ENCODE measurements around the gene PPP6R3. TPM values are rescaled to one million over a fixed set of nuclear protein-coding genes. Genes with fewer than 3 reads are reported as not detected.

The PPP6R3 gene
- total RNA-seq, 2 donors from 2014 or later, result 118 to 146 TPM

- intact Hi-C loops (cut with DNase I), result no loop called here
- H3K27ac ChIP-seq, result peak overlapping the region; percentile 98 to 99
- no peak for DNase-seq (ENCODE audit: low spot score)
Measured at GRCh38 chr11:68461575-68461917, 994 bp downstream of the PPP6R3 start.

GRCh38 chr11:68463714-68464113, 3.2 kb downstream of the PPP6R3 start:
- Histone ChIP-seq H3K27me3 (replicated peaks; ENCODE audit: insufficient read depth) (no peaks in the 10 kb centered on the region), H3K27ac (no peak overlapping the region), H3K36me3 (no peaks in the 10 kb centered on the region), H3K4me3 (no peak overlapping the region), H3K9me3 (no peaks in the 10 kb centered on the region), H3K4me1 (replicated peaks) (peaks cover 6% of the 10 kb centered on the region)
- no peak for DNase-seq (ENCODE audit: low spot score)
- WGBS, result 82% methylated on average over 1 of the region's 1 CpG
- no peak for TF ChIP-seq POLR2AphosphoS5 (IDR thresholded peaks at IDR 0.05)
- TF ChIP-seq POLR2A (IDR thresholded peaks at IDR 0.05), result no peak
- TF ChIP-seq, protein P1, sequence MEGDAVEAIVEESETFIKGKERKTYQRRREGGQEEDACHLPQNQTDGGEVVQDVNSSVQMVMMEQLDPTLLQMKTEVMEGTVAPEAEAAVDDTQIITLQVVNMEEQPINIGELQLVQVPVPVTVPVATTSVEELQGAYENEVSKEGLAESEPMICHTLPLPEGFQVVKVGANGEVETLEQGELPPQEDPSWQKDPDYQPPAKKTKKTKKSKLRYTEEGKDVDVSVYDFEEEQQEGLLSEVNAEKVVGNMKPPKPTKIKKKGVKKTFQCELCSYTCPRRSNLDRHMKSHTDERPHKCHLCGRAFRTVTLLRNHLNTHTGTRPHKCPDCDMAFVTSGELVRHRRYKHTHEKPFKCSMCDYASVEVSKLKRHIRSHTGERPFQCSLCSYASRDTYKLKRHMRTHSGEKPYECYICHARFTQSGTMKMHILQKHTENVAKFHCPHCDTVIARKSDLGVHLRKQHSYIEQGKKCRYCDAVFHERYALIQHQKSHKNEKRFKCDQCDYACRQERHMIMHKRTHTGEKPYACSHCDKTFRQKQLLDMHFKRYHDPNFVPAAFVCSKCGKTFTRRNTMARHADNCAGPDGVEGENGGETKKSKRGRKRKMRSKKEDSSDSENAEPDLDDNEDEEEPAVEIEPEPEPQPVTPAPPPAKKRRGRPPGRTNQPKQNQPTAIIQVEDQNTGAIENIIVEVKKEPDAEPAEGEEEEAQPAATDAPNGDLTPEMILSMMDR (IDR thresholded peaks at IDR 0.05), result no peak
- intact Hi-C loops (cut with DNase I), result no loop called here

More at GRCh38 chr11:68461575-68461917, 994 bp downstream of the PPP6R3 start:
- no peak for TF ChIP-seq POLR2AphosphoS5 (IDR thresholded peaks at IDR 0.05)
- TF ChIP-seq POLR2A (IDR thresholded peaks at IDR 0.05), result no peak
- Histone ChIP-seq H3K36me3 (no peaks in the 10 kb centered on the region), H3K4me1 (replicated peaks) (no peaks in the 10 kb centered on the region), H3K9me3 (no peaks in the 10 kb centered on the region), H3K27me3 (replicated peaks; ENCODE audit: insufficient read depth) (no peaks in the 10 kb centered on the region), H3K4me3 (peak overlapping the region; percentile 96 to 97)
- under 1% methylated on average over 12 of the region's 12 CpGs for WGBS

GRCh38 chr11:68467201-68467834, 6.8 kb downstream of the PPP6R3 start:
- H3K27me3 ChIP-seq (replicated peaks; ENCODE audit: insufficient read depth), result no peaks in the 10 kb centered on the region
- H3K36me3 ChIP-seq, result no peaks in the 10 kb centered on the region
- no peak for TF ChIP-seq POLR2AphosphoS5 (IDR thresholded peaks at IDR 0.05)
- TF ChIP-seq POLR2A (IDR thresholded peaks at IDR 0.05), result no peak
- WGBS, result 78% methylated on average over 8 of the region's 8 CpGs
- no peak overlapping the region for H3K27ac ChIP-seq
- no peak overlapping the region for H3K4me3 ChIP-seq
- DNase-seq (ENCODE audit: low spot score), result no peak
- H3K4me1 ChIP-seq (replicated peaks), result peaks cover 20% of the 10 kb centered on the region
- intact Hi-C loops (cut with DNase I), result no loop called here
- H3K9me3 ChIP-seq, result no peaks in the 10 kb centered on the region

- H3K27ac ChIP-seq, result no peak overlapping the region
- WGBS, result 43% methylated on average over 3 of the region's 3 CpGs
- H3K36me3 ChIP-seq, result no peaks in the 10 kb centered on the region
- peaks cover 20% of the 10 kb centered on the region for H3K4me1 ChIP-seq (replicated peaks)
- DNase-seq (ENCODE audit: low spot score), result no peak
- H3K27me3 ChIP-seq (replicated peaks; ENCODE audit: insufficient read depth), result no peaks in the 10 kb centered on the region
- no peak for TF ChIP-seq POLR2A (IDR thresholded peaks at IDR 0.05)
- peak; percentile 33 for TF ChIP-seq POLR2AphosphoS5 (IDR thresholded peaks at IDR 0.05)
- H3K4me3 ChIP-seq, result no peak overlapping the region
- H3K9me3 ChIP-seq, result no peaks in the 10 kb centered on the region
- intact Hi-C loops (cut with DNase I), result no loop called here
Measured at GRCh38 chr11:68468217-68468828, 7.8 kb downstream of the PPP6R3 start.

DNA sequence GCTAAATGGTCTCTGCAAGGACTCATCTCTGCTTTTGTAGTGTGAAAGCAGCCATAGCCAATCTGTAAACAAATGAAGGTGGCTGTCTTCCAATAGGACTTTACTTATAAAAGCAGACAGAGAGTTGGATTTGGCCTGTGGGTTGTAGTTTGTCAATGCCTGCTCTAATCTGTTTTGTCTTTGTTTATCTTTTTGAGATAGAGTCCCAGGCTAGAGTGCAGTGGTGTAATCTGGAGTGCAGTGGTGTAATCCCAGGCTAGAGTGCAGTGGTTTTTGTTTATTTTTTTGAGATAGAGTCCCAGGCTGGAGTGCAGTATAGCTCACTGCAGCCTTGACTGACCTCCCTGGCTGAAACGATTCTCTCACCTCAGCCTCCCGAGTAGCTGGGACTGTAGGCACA, 8.6 kb downstream of the PPP6R3 start:
- Histone ChIP-seq H3K27me3 (replicated peaks; ENCODE audit: insufficient read depth) (no peaks in the 10 kb centered on the region), H3K36me3 (no peaks in the 10 kb centered on the region), H3K4me3 (no peak overlapping the region), H3K27ac (no peak overlapping the region), H3K4me1 (replicated peaks) (peaks cover 20% of the 10 kb centered on the region), H3K9me3 (no peaks in the 10 kb centered on the region)
- TF ChIP-seq POLR2A (IDR thresholded peaks at IDR 0.05) (no peak), POLR2AphosphoS5 (IDR thresholded peaks at IDR 0.05) (peak; percentile 22)
- WGBS, result 24% methylated on average over 2 of the region's 2 CpGs
- intact Hi-C loops (cut with DNase I), result no loop called here
- no peak for DNase-seq (ENCODE audit: low spot score)

GRCh38 chr11:68469642-68470041, 9.1 kb downstream of the PPP6R3 start:
- H3K36me3 ChIP-seq, result no peaks in the 10 kb centered on the region
- no peak overlapping the region for H3K4me3 ChIP-seq
- H3K27me3 ChIP-seq (replicated peaks; ENCODE audit: insufficient read depth), result no peaks in the 10 kb centered on the region
- intact Hi-C loops (cut with DNase I), result no loop called here
- H3K9me3 ChIP-seq, result no peaks in the 10 kb centered on the region
- WGBS, result 48% methylated on average over 1 of the region's 1 CpG
- peaks cover 20% of the 10 kb centered on the region for H3K4me1 ChIP-seq (replicated peaks)
- TF ChIP-seq POLR2A (IDR thresholded peaks at IDR 0.05) (no peak), POLR2AphosphoS5 (IDR thresholded peaks at IDR 0.05) (no peak)
- TF ChIP-seq, protein P1 (IDR thresholded peaks at IDR 0.05), result no peak
- no peak overlapping the region for H3K27ac ChIP-seq
- no peak for DNase-seq (ENCODE audit: low spot score)
